ENCODE measurements around the gene SLC25A23. TPM values are rescaled to one million over a fixed set of nuclear protein-coding genes. Genes with fewer than 3 reads are reported as not detected.
"Not testable (repeated sequence)": the region's sequence is repeated elsewhere in the genome, so short reads cannot be mapped to it uniquely, and the experiment has no call there.

SLC25A23 gene
- total RNA-seq, 1 donor from 2014 or later: 51.4 TPM

GRCh38 chr19:6439743-6440142 is 19.8 kb downstream of the SLC25A23 start:
- Histone ChIP-seq H3K36me3 (no peaks in the 10 kb centered on the region), H3K9me3 (no peaks in the 10 kb centered on the region), H3K27me3 (no peaks in the 10 kb centered on the region), H3K4me3 (no peak overlapping the region), H3K4me1 (no peaks in the 10 kb centered on the region), H3K27ac (no peak overlapping the region)
- intact Hi-C loops (cut with DNase I): no loop called here
- no peak for TF ChIP-seq CTCF (IDR thresholded peaks at IDR 0.05)
- DNase-seq (no peak), ATAC-seq (no peak)

DNA sequence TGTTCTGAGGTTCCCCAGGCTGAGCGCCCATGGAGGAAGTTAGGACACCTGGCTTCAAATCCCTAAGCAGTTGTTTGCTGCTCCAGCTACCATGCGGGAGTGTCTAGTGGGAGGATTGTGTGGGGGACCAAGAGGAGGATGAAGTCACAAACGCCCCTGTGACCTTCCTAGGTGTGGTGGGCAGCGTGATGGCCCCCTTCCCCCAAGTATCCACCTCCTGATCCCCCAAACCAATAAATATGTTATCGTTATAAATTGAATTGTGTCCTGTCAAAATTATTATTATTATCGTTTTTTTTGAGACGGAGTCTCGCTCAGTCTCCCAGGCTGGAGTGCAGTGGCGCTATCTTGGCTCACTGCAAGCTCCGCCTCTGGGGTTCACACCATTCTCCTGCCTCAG is 25.9 kb downstream of the SLC25A23 start, which contains the start of gene SLC25A41:
SLC25A41 (minus strand) TSS at position 101 of the 400 bp plus-strand sequence; CDS start at position 31, 70 bp downstream.
- H3K4me1 ChIP-seq: no peaks in the 10 kb centered on the region
- no peak for DNase-seq
- intact Hi-C loops (cut with DNase I): no loop called here
- H3K4me3 ChIP-seq: no peak within 1 kb of the TSS
- ATAC-seq: no peak
- H3K27ac ChIP-seq: no peak within 1 kb of the TSS
- no peaks in the 10 kb centered on the region for H3K9me3 ChIP-seq
- H3K27me3 ChIP-seq: no peaks in the 10 kb centered on the region
- no peak for TF ChIP-seq CTCF (IDR thresholded peaks at IDR 0.05)
- H3K36me3 ChIP-seq: no peaks in the 10 kb centered on the region

GRCh38 chr19:6433165-6433564 is 26.4 kb downstream of the SLC25A23 start:
- intact Hi-C loops (cut with DNase I): no loop called here
- H3K36me3 ChIP-seq: no peaks in the 10 kb centered on the region
- DNase-seq (no peak), ATAC-seq (no peak)
- H3K4me1 ChIP-seq: no peaks in the 10 kb centered on the region
- no peak overlapping the region for H3K4me3 ChIP-seq
- no peaks in the 10 kb centered on the region for H3K27me3 ChIP-seq
- TF ChIP-seq CTCF (IDR thresholded peaks at IDR 0.05): no peak
- no peaks in the 10 kb centered on the region for H3K9me3 ChIP-seq
- H3K27ac ChIP-seq: no peak overlapping the region

DNA sequence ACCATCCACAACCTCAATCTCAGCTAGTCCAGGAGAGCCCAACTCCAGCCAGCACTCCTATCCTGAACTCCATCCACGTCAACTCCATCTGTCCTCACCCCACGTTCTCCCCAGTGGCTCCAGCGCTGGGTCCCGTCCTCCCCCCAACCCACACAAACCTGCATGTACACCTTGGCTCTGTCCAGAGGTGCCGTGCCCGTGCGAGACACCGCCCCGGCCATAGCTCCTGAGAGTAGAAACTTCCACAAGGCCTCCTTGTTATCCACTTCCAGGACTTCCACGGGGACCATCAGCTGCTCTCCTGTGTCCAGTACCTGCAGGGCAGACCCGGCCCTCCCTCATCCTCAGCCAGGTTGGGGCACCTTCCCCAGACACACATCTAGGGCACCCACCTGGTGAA is 27.7 kb downstream of the SLC25A23 start:
- DNase-seq: no peak
- TF ChIP-seq CTCF (IDR thresholded peaks at IDR 0.05): no peak
- intact Hi-C loops (cut with DNase I): no loop called here
- no peaks in the 10 kb centered on the region for H3K36me3 ChIP-seq
- H3K9me3 ChIP-seq: no peaks in the 10 kb centered on the region
- no peaks in the 10 kb centered on the region for H3K27me3 ChIP-seq
- no peak overlapping the region for H3K27ac ChIP-seq
- H3K4me3 ChIP-seq: no peak overlapping the region
- no peaks in the 10 kb centered on the region for H3K4me1 ChIP-seq
- no peak for ATAC-seq

DNA sequence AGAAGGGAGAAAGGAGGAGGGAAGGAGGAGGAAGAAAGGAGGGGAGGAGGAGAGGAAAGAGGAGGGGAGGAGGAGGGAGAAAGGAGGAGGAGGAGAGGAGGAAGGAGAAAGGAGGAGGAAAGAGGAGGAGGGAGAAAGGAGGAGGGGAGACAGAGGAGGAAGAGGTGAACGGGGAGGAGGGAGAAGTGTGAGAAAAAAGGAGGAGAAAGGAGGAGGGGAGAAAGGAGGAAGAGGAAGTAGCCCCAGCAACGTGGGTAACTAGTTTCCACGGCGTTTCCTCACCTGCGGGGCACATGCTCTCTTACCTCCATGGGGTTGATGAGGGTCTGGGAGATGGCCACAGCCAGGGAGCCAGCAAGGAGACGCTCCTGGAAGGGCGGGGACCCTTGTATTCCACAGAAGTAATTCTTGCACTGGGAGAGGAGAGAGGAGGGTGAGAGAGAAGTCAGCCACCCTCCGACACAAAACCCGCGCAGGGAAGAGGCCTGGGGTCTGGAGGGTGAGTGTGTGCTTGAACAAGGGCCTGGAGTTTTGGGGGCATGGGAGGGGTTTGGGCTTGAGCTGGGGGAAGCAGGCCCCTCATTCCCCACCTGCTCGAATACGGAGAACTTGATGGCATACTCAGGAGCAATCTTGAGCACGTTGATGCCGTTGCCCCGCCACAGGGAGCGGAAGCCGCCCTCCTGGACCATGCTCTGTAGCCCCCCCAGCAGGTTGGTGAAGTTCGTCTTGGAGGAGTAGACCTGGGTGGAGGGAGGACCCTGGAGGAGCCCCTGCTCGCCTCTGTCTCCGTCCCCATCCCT is 30.0 kb downstream of the SLC25A23 start:
- H3K4me3 ChIP-seq: no peak overlapping the region
- ATAC-seq (no peak), DNase-seq (no peak)
- no peaks in the 10 kb centered on the region for H3K36me3 ChIP-seq
- intact Hi-C loops (cut with DNase I): no loop called here
- H3K27me3 ChIP-seq: no peaks in the 10 kb centered on the region
- no peak overlapping the region for H3K27ac ChIP-seq
- H3K9me3 ChIP-seq: no peaks in the 10 kb centered on the region
- H3K4me1 ChIP-seq: no peaks in the 10 kb centered on the region
- TF ChIP-seq CTCF (IDR thresholded peaks at IDR 0.05): no peak

DNA sequence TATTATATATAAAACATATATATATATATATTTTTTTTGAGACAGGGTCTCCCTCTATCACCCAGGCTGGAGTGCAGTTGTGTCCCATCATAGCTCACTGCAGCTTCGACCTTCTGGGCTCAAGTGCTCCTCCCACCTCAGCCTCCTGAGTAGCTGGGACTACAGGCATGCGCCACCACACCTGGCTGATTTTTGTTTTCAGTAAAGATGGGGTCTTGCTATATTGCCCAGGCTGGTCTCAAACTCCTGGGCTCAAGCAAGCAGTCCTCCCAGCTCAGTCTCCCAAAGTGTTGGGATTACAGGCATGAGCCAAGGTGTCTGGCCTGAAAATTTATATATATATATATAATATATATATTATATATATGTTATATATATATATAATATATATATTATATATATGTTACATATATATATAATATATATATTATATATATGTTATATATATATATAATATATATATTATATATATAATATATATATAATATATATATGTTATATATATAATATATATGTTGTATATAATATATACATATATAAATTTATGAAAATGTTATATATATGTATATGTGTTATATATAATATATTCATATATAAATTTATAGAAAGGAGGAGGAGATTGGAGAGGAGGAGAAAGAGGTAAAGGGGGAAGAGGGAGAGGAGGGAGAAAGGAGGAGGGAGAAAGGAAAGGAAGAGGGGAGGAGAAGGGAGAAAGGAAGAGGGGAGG is 30.7 kb downstream of the SLC25A23 start:
- H3K36me3 ChIP-seq; H3K4me1 ChIP-seq; H3K4me3 ChIP-seq; intact Hi-C loops (cut with DNase I); DNase-seq; ATAC-seq; H3K9me3 ChIP-seq; H3K27me3 ChIP-seq; H3K27ac ChIP-seq: not testable (repeated sequence)

Measured in upper lobe of right lung (tissue), 1 donor.